B cell (primary cell): ENCODE data around the gene NFATC1. TPM values are rescaled to one million over a fixed set of nuclear protein-coding genes. Genes with fewer than 3 reads are reported as not detected.

Experiments
- ATAC-seq: fragments of 200-7000 bp; cut with Tn5 transposase; one replicate; pipeline ENCODE4 v1.10.0; 2021; ENCODE audit warnings: low read depth, mild to moderate bottlenecking, moderate number of reproducible peaks, moderate library complexity
- CTCF ChIA-PET: fragments of 350-600 bp; sonication (Branson Sonifier 250); formaldehyde crosslinking; loops from one replicate; lab custom pipeline; 2021; ENCODE audit warnings: antibody characterized with exemption, inconsistent platforms; lab: Charles Lee
- POLR2A ChIA-PET: fragments of 350-600 bp; sonication (Branson Sonifier 250); formaldehyde crosslinking; loops from one replicate; lab custom pipeline; 2021; ENCODE audit warnings: antibody characterized with exemption; lab: Charles Lee
- DNase-seq: peaks from one replicate; pipeline ENCODE4 v3.0.0; 2013
- H2AFZ ChIP-seq: 2 replicates; pipeline ENCODE4 v1.6.1; 2012; ENCODE audit warnings: mild to moderate bottlenecking, low read depth, low read length; ENCODE audit not compliant: insufficient read depth, poor library complexity, severe bottlenecking
- H3K27ac ChIP-seq, 2 donors: 1 replicate in 1 of 2; 2 replicates in 1 of 2; pipeline ENCODE4 v1.5.1; 2012 to 2013; ENCODE audit warnings: low read length in 2 of 2, mild to moderate bottlenecking in 2 of 2, moderate library complexity in 1 of 2
- H3K27me3 ChIP-seq, 4 experiments: fragments of 200-600 bp in 1 of 4; sonication (generic) in 1 of 4; replicated peaks in 1 of 4; 1 replicate in 2 of 4; 2 replicates in 2 of 4; pipeline versions ENCODE4 v1.6.1 to v1.7.0; 2013 to 2016; ENCODE audit warnings: low read length in 3 of 4, mild to moderate bottlenecking in 2 of 4, mixed read lengths in 1 of 4, moderate library complexity in 1 of 4; ENCODE audit not compliant: insufficient read depth in 4 of 4, control insufficient read depth in 3 of 4; ENCODE audit errors: control extremely low read depth in 1 of 4
- H3K36me3 ChIP-seq, 2 experiments: replicated peaks in 1 of 2; 1 replicate in 1 of 2; 2 replicates in 1 of 2; pipeline versions ENCODE4 v1.6.1 to v1.7.1; 2013; ENCODE audit warnings: low read length in 1 of 2; ENCODE audit not compliant: insufficient read depth in 2 of 2, control insufficient read depth in 1 of 2; ENCODE audit errors: control extremely low read depth in 1 of 2, extremely low read depth in 1 of 2
- H3K4me1 ChIP-seq, 2 donors: fragments of 200-600 bp in 1 of 2; sonication (generic) in 1 of 2; 1 replicate in 1 of 2; 2 replicates in 1 of 2; pipeline versions ENCODE4 v1.5.1 to v1.6.1; 2013 to 2017; ENCODE audit warnings: low read length in 2 of 2; ENCODE audit not compliant: control insufficient read depth in 2 of 2, insufficient read depth in 2 of 2
- H3K4me2 ChIP-seq: replicated peaks from 2 replicates; pipeline ENCODE3; 2012; ENCODE audit warnings: mild to moderate bottlenecking, low read depth, low read length; ENCODE audit not compliant: poor library complexity, severe bottlenecking
- H3K4me3 ChIP-seq, 5 experiments: fragments of 200-600 bp in 1 of 5; sonication (generic) in 1 of 5; 1 replicate in 3 of 5; 2 replicates in 2 of 5; pipeline versions ENCODE4 v1.5.1 to v1.7.0; 2011 to 2016; ENCODE audit warnings: low read length in 4 of 5, mild to moderate bottlenecking in 4 of 5, low read depth in 2 of 5, control low read depth in 1 of 5, moderate library complexity in 1 of 5; ENCODE audit not compliant: insufficient read depth in 1 of 5; ENCODE audit errors: control extremely low read depth in 1 of 5, extremely low read depth in 1 of 5
- H3K79me2 ChIP-seq: fragments of 200-600 bp; sonication (generic); one replicate; pipeline ENCODE4 v1.6.0; 2016; ENCODE audit warnings: low read length; ENCODE audit not compliant: control insufficient read depth, insufficient read depth
- H3K9ac ChIP-seq: fragments of 200-600 bp; sonication (generic); 2 replicates; pipeline ENCODE4 v1.6.1; 2017; ENCODE audit warnings: mild to moderate bottlenecking, low read length, moderate library complexity
- H3K9me3 ChIP-seq, 3 donors: one replicate each; pipeline versions ENCODE4 v1.6.1 to v1.7.1; 2013; ENCODE audit warnings: low read length in 2 of 3; ENCODE audit not compliant: control insufficient read depth in 2 of 3, insufficient read depth in 1 of 3; ENCODE audit errors: control extremely low read depth in 1 of 3
- H4K20me1 ChIP-seq: 2 replicates; pipeline ENCODE4 v1.6.0; 2012; ENCODE audit warnings: mild to moderate bottlenecking, low read length; ENCODE audit not compliant: insufficient read depth, control insufficient read depth, poor library complexity, severe bottlenecking
- H3K27ac Mint-ChIP-seq: one replicate; pipeline ENCODE4 v1.8.0; 2021; ENCODE audit warnings: mixed read lengths
- H3K27me3 Mint-ChIP-seq: one replicate; pipeline ENCODE4 v1.8.0; 2021; ENCODE audit warnings: mixed read lengths
- H3K4me1 Mint-ChIP-seq: one replicate; pipeline ENCODE4 v1.8.0; 2021; ENCODE audit warnings: mixed read lengths
- H3K4me3 Mint-ChIP-seq: one replicate; pipeline ENCODE4 v1.8.0; 2021; ENCODE audit warnings: mixed read lengths
- H3K9me3 Mint-ChIP-seq: one replicate; pipeline ENCODE4 v1.8.0; 2022; ENCODE audit warnings: mixed read lengths; ENCODE audit not compliant: insufficient read depth
- CTCF ChIP-seq: fragments of 200-600 bp; IDR thresholded peaks from one replicate; pipeline ENCODE4 v1.8.0; 2022; ENCODE audit warnings: antibody characterized with exemption, mild to moderate bottlenecking
- EZH2 ChIP-seq: IDR thresholded peaks from 2 replicates; pipeline ENCODE4 v1.6.1; 2012; ENCODE audit warnings: borderline replicate concordance, low read depth, mild to moderate bottlenecking, moderate library complexity, low read length; ENCODE audit not compliant: insufficient read depth, poor library complexity, severe bottlenecking
- WGBS: methylation state at CpG from one replicate; pipeline ENCODE4 v1.1.5; 2013; ENCODE audit warnings: missing lambda C conversion rate; ENCODE audit not compliant: insufficient coverage; 5-methylcytosine and 5-hydroxymethylcytosine counted together
- intact Hi-C: fragments of 100-400 bp; cut with micrococcal nuclease; formaldehyde crosslinking; loops from one replicate; pipeline ENCODE4 v1.10.0; 2022
- polyA plus RNA-seq: library from polyadenylated mRNA; depleted of rRNA; stranded (reverse); fragments of >200 nt; gene quantifications from 2 replicates; pipeline ENCODE4 v1.2.3, GENCODE V29; 2012
- total RNA-seq, 2 donors: library from RNA; stranded (reverse); fragments of 120-200 nt in 1 of 2; gene quantifications; 1 replicate in 1 of 2; 2 replicates in 1 of 2; pipeline versions ENCODE4 v1.2.3 to v1.2.4, GENCODE V29; 2013 to 2022

The NFATC1 gene
- total and polyA plus RNA-seq, 2 donors (not counting 1 experiment from before 2014, with no cell fraction given), result 32.2 to 108 TPM

- Histone ChIP-seq H3K4me1 (peaks cover 27 to 32% of the 10 kb centered on the region in 2 donors), H3K36me3 (peaks cover 0 to 48% of the 10 kb centered on the region in 2 experiments), H3K79me2 (peaks cover 96% of the 10 kb centered on the region), H3K4me2 (no peak overlapping the region), H3K4me3 (no peak overlapping the region), H4K20me1 (peaks cover 32% of the 10 kb centered on the region), H2AFZ (no peak overlapping the region), H3K9me3 (no peaks in the 10 kb centered on the region), H3K27ac (no peak overlapping the region), H3K27me3 (no peaks in the 10 kb centered on the region), H3K9ac (no peak overlapping the region)
- Mint-ChIP-seq H3K4me3 (no peak overlapping the region), H3K9me3 (no peaks in the 10 kb centered on the region), H3K27me3 (no peaks in the 10 kb centered on the region), H3K27ac (no peak overlapping the region), H3K4me1 (peaks cover 46% of the 10 kb centered on the region)
- 96% methylated on average over 36 of the region's 36 CpGs for WGBS
- ATAC-seq, result no peak
- TF ChIP-seq EZH2 (no peak), CTCF (no peak)
- intact Hi-C loops, result no loop called here
- POLR2A ChIA-PET, result no interaction called here
- CTCF ChIA-PET, result no interaction called here
- DNase-seq, result no peak
These were observed 117.8 kb downstream of the NFATC1 start for GRCh38 chr18:79513381-79514081.

GRCh38 chr18:79515331-79515730 is 119.6 kb downstream of the NFATC1 start:
- H3K4me3 ChIP-seq, result no peak overlapping the region
- intact Hi-C loops, result no loop called here
- H3K79me2 ChIP-seq, result peaks cover 96% of the 10 kb centered on the region
- no peaks in the 10 kb centered on the region for H3K27me3 Mint-ChIP-seq
- peaks cover 42% of the 10 kb centered on the region for H3K4me1 Mint-ChIP-seq
- no peaks in the 10 kb centered on the region for H3K9me3 ChIP-seq
- H4K20me1 ChIP-seq, result peaks cover 32% of the 10 kb centered on the region
- TF ChIP-seq CTCF, result no peak
- TF ChIP-seq EZH2, result no peak
- WGBS, result 100% methylated on average over 4 of the region's 8 CpGs
- CTCF ChIA-PET, result interaction anchor here (0.9 kb wide), 1 partner anchor 135 kb away, joined by 3 read pairs; no protein-coding TSS in a partner anchor
- POLR2A ChIA-PET, result interaction anchor here (0.8 kb wide), 2 partner anchors 47 to 82 kb away, joined by 3 to 9 read pairs; no protein-coding TSS in a partner anchor
- H3K9ac ChIP-seq, result no peak overlapping the region
- no peak for ATAC-seq
- no peak overlapping the region for H3K27ac ChIP-seq
- H3K27me3 ChIP-seq, result no peaks in the 10 kb centered on the region
- no peak overlapping the region for H3K4me3 Mint-ChIP-seq
- peaks cover 18 to 29% of the 10 kb centered on the region in 2 donors for H3K4me1 ChIP-seq
- DNase-seq, result no peak
- no peaks in the 10 kb centered on the region for H3K9me3 Mint-ChIP-seq
- no peak overlapping the region for H3K4me2 ChIP-seq
- H3K36me3 ChIP-seq, result peaks cover 0 to 45% of the 10 kb centered on the region in 2 experiments
- H3K27ac Mint-ChIP-seq, result no peak overlapping the region
- no peak overlapping the region for H2AFZ ChIP-seq
